ENCODE data around the gene EVPL.

The EVPL gene

DNA sequence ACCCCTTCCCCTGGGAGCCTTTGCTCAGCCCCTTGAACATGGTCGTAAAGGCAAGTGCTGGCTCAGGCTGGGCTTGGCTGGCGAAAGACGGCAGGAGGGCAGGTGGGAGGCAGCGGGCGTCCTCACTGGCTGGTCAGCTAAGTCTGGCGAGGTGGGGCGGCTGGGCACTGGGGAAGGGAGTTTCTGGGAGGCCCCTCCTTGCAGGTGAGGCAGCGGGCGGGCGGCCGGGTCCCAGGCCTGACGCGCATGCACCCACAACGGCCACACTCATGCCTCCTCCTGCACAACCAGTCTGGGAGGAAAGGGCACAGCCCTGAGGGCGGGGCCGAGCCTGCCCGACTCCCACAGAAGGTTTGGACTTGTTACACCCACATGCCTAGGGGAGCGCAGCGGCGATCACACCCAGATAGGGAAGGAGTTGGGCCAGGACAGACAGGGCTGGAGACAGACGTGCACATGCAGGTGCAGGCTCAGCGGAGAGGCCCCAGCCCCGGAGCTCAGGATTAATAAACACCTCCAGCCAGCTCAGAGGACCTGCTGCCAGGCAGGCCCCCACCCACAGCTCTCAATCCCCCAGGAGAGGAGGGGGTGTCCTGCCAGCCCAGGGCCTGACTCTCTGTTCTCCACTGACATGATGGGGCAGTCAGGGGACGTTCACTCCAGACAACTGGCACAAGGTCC is at the start of gene EVPL:
TSS of gene EVPL (minus strand) at position 148 of the 681 bp plus-strand sequence. CDS start at position 40, 108 bp downstream.
- no peak for DNase-seq
- no peaks in the 10 kb centered on the region for H3K27me3 ChIP-seq (replicated peaks)
- no peak within 1 kb of the TSS for H3K27ac ChIP-seq
- in situ Hi-C loops (cut with HindIII; ENCODE audit: low pct_ligation_motif_present, low sequenced_read_pairs), result no loop called here
- TF ChIP-seq, protein P1, sequence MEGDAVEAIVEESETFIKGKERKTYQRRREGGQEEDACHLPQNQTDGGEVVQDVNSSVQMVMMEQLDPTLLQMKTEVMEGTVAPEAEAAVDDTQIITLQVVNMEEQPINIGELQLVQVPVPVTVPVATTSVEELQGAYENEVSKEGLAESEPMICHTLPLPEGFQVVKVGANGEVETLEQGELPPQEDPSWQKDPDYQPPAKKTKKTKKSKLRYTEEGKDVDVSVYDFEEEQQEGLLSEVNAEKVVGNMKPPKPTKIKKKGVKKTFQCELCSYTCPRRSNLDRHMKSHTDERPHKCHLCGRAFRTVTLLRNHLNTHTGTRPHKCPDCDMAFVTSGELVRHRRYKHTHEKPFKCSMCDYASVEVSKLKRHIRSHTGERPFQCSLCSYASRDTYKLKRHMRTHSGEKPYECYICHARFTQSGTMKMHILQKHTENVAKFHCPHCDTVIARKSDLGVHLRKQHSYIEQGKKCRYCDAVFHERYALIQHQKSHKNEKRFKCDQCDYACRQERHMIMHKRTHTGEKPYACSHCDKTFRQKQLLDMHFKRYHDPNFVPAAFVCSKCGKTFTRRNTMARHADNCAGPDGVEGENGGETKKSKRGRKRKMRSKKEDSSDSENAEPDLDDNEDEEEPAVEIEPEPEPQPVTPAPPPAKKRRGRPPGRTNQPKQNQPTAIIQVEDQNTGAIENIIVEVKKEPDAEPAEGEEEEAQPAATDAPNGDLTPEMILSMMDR (IDR thresholded peaks at IDR 0.05; ENCODE audit: low read depth, low read length, missing control alignments), result no peak
- no peak within 1 kb of the TSS for H3K4me3 ChIP-seq (ENCODE audit: low read depth, low read length)
- H3K36me3 ChIP-seq (replicated peaks), result no peaks in the 10 kb centered on the region

GRCh38 chr17:76076146-76076764 is 49.1 kb upstream of the EVPL start:
- Histone ChIP-seq H3K4me3 (ENCODE audit: low read depth, low read length) (no peak overlapping the region), H3K36me3 (replicated peaks) (no peaks in the 10 kb centered on the region), H3K27ac (no peak overlapping the region), H3K27me3 (replicated peaks) (peaks cover 64% of the 10 kb centered on the region)
- TF ChIP-seq, protein P1 (IDR thresholded peaks at IDR 0.05; ENCODE audit: low read depth, low read length, missing control alignments), result no peak
- in situ Hi-C loops (cut with HindIII; ENCODE audit: low pct_ligation_motif_present, low sequenced_read_pairs), result no loop called here
- no peak for DNase-seq

DNA sequence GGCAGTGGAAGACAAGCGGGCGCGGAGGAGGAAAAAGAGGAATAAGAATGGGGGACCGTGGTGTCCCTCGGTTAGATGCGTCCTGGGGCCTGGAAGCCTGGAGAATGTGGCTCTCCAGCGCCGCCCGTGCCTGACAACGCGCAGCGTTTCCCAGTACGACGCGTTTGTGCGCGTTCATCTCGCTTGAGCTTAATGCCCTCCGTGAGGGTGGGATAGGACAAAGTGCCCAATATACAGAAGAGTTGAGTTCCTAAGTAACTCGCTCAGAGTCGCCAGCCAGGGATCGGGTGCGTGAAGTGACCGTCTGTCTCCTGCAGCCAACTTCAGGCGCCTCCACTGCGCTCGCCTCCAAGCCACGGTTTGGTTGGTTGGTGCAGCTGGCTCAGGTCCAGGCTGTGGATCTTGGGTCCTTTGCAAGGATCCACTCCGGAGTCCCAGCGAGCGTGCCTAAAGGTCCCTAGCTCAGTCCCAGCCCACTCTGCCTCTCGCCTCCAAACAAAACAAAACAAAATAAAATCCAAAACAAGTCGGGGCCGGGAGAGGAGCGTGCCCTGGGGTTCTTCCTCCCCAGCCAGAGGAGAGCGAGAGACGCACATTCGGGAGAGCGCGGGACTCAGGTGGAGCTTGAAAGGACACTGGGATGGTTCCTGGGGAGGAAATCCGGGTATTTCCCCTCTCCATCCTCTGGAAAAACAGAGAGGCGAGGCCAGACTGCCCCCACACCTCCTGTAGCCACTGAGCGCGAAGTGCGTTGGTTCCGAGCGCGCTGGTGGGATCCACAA is 48.4 kb upstream of the EVPL start:
- no peak overlapping the region for H3K27ac ChIP-seq
- DNase-seq, result no peak
- no peak overlapping the region for H3K4me3 ChIP-seq (ENCODE audit: low read depth, low read length)
- H3K27me3 ChIP-seq (replicated peaks), result peaks cover 64% of the 10 kb centered on the region
- in situ Hi-C loops (cut with HindIII; ENCODE audit: low pct_ligation_motif_present, low sequenced_read_pairs), result no loop called here
- H3K36me3 ChIP-seq (replicated peaks), result no peaks in the 10 kb centered on the region
- TF ChIP-seq, protein P1 (IDR thresholded peaks at IDR 0.05; ENCODE audit: low read depth, low read length, missing control alignments), result no peak

DNA sequence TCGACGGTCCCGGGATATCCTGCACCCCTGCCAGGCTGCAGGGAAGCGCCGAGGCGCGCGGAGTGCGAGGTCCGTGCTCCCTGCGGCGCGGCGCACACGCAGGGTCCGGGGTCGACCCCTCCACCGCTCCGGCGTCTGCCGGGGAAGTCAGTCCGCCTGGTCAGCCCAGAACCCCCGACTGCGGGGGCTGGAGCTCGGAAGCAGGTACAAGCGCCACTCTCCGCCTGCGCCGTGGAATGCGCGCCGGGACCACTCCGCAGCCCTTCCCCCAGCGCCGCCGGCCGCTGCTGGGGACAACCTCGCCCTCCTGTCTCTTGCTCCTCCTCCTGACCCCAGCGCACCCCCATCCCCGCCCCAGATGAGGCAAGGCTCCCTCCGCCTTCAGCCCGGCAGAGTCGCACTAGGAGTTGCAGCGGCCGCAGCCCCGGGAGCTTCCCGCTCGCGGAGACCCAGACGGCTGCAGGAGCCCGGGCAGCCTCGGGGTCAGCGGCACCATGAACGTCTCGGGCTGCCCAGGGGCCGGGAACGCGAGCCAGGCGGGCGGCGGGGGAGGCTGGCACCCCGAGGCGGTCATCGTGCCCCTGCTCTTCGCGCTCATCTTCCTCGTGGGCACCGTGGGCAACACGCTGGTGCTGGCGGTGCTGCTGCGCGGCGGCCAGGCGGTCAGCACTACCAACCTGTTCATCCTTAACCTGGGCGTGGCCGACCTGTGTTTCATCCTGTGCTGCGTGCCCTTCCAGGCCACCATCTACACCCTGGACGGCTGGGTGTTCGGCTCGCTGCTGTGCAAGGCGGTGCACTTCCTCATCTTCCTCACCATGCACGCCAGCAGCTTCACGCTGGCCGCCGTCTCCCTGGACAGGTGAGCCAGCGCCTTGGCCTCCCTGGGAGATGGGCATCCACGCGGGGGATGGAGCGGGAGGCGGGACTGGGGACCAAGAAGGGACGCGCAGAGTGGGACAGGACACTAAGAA is 47.6 kb upstream of the EVPL start, which contains the start of gene GALR2:
TSS of gene GALR2 (plus strand) at position 392 of the 974 bp plus-strand sequence. CDS start at position 495, 103 bp downstream.
- H3K36me3 ChIP-seq (replicated peaks), result no peaks in the 10 kb centered on the region
- no peak for DNase-seq
- no peak within 1 kb of the TSS for H3K4me3 ChIP-seq (ENCODE audit: low read depth, low read length)
- in situ Hi-C loops (cut with HindIII; ENCODE audit: low pct_ligation_motif_present, low sequenced_read_pairs), result no loop called here
- TF ChIP-seq, protein P1 (IDR thresholded peaks at IDR 0.05; ENCODE audit: low read depth, low read length, missing control alignments), result no peak
- no peak within 1 kb of the TSS for H3K27ac ChIP-seq
- H3K27me3 ChIP-seq (replicated peaks), result peaks cover 58% of the 10 kb centered on the region

- Histone ChIP-seq H3K36me3 (replicated peaks) (peaks cover 7% of the 10 kb centered on the region), H3K27me3 (replicated peaks) (peaks cover 38% of the 10 kb centered on the region), H3K4me3 (ENCODE audit: low read depth, low read length) (peak within 1 kb of the TSS; percentile 96), H3K27ac (peak within 1 kb of the TSS; percentile 78)
- in situ Hi-C loops (cut with HindIII; ENCODE audit: low pct_ligation_motif_present, low sequenced_read_pairs), result no loop called here
- TF ChIP-seq, protein P1 (IDR thresholded peaks at IDR 0.05; ENCODE audit: low read depth, low read length, missing control alignments), result no peak
- DNase-seq, result peak; percentile 90
Measured at GRCh38 chr17:76072148-76072858, 45.2 kb upstream of the EVPL start, which contains the start of gene SRP68. SRP68 (minus strand) TSS chr17:76072517; CDS start chr17:76072491, 26 bp downstream.

Data from brain microvascular endothelial cell (primary cell).